GM20000 (cell line): ENCODE results near the gene C16orf74.

Experiments
- DNase-seq: peaks from one replicate; pipeline ENCODE4 v3.0.0; 2012; ENCODE audit warnings: low spot score
- CTCF ChIP-seq: IDR thresholded peaks from 2 replicates; pipeline ENCODE4 v1.5.1; 2012; ENCODE audit warnings: mild to moderate bottlenecking, control low read depth; ENCODE audit errors: extremely low read depth, missing control alignments

Gene C16orf74

GRCh38 chr16:85750827-85751697, at the start of gene C16orf74:
TSS of gene C16orf74 (minus strand) at chr16:85751096. CDS start at chr16:85735217, 15,879 bp downstream.
- peak; percentile 89 for DNase-seq
- no peak for TF ChIP-seq CTCF

- no peak for TF ChIP-seq CTCF
- peak; percentile 41 for DNase-seq
Observed at GRCh38 chr16:85800321-85800669, 49.4 kb upstream of the C16orf74 start.

- DNase-seq = peak; percentile 99
- no peak for TF ChIP-seq CTCF
Observed at GRCh38 chr16:85799497-85800320, 48.8 kb upstream of the C16orf74 start, which contains the start of the genes COX4I1 and EMC8. TSS of gene COX4I1 (plus strand) at chr16:85799695. CDS start at chr16:85801206, 1,511 bp downstream. TSS of gene EMC8 (minus strand) at chr16:85799544. CDS start at chr16:85799295, 249 bp downstream.

GRCh38 chr16:85798901-85799496, 48.1 kb upstream of the C16orf74 start:
- no peak for TF ChIP-seq CTCF
- peak; percentile 68 for DNase-seq

GRCh38 chr16:85798283-85798776, 47.4 kb upstream of the C16orf74 start:
- no peak for TF ChIP-seq CTCF
- DNase-seq = no peak

GRCh38 chr16:85796599-85796998, 45.7 kb upstream of the C16orf74 start:
- TF ChIP-seq CTCF = no peak
- no peak for DNase-seq
